Breast epithelium (tissue), 4 donors: ENCODE measurements around the gene PEX11G. TPM values are rescaled to one million over a fixed set of nuclear protein-coding genes. Genes with fewer than 3 reads are reported as not detected.
"Not testable (repeated sequence)": the region's sequence is repeated elsewhere in the genome, so short reads cannot be mapped to it uniquely, and the experiment has no call there.

Experiments used
- DNase-seq, 2 donors: peaks; one replicate each; pipeline ENCODE4 v3.0.0-alpha.2; 2019; ENCODE audit warnings: low spot score in 2 of 2
- H3K27ac ChIP-seq, 2 donors: fragments of 200-600 bp; sonication (generic) in 1 of 2; one replicate each; pipeline ENCODE4 v1.5.1; 2016 to 2019; ENCODE audit warnings: mild to moderate bottlenecking in 1 of 2
- H3K27me3 ChIP-seq, 2 donors: fragments of 200-600 bp; sonication (generic) in 1 of 2; one replicate each; pipeline versions ENCODE4 v1.5.1 to v1.6.0; 2017 to 2019; ENCODE audit warnings: control low read depth in 1 of 2, mild to moderate bottlenecking in 1 of 2
- H3K36me3 ChIP-seq: fragments of 200-600 bp; one replicate; pipeline ENCODE4 v1.5.1; 2019
- H3K4me1 ChIP-seq, 2 donors: fragments of 200-600 bp; sonication (generic); one replicate each; pipeline ENCODE4 v1.5.1; 2016 to 2019; ENCODE audit warnings: control low read depth in 1 of 2
- H3K4me3 ChIP-seq, 3 donors: fragments of 200-600 bp; sonication (generic); 1 replicate in 2 of 3; 2 replicates in 1 of 3; pipeline ENCODE4 v1.5.1; 2016 to 2019; ENCODE audit warnings: mild to moderate bottlenecking in 3 of 3, moderate library complexity in 2 of 3
- H3K9me3 ChIP-seq, 2 donors: fragments of 200-600 bp; sonication (generic) in 1 of 2; one replicate each; pipeline ENCODE4 v1.5.1; 2016 to 2019; ENCODE audit warnings: control low read depth in 1 of 2
- CTCF ChIP-seq, 3 donors: fragments of 450-650 bp; IDR thresholded peaks; one replicate each; pipeline ENCODE4 v1.5.1; 2016 to 2017; ENCODE audit warnings: antibody characterized with exemption in 3 of 3, mild to moderate bottlenecking in 3 of 3, moderate library complexity in 3 of 3
- POLR2A ChIP-seq: fragments of 450-650 bp; IDR thresholded peaks from one replicate; pipeline ENCODE4 v1.6.1; 2016; ENCODE audit warnings: antibody characterized with exemption, mild to moderate bottlenecking, moderate library complexity
- POLR2AphosphoS5 ChIP-seq, 3 donors: sonication (generic); formaldehyde crosslinking; IDR thresholded peaks; one replicate each; pipeline ENCODE4 v1.6.1; 2017; ENCODE audit warnings: antibody characterized with exemption in 3 of 3
- intact Hi-C: fragments of 100-400 bp; cut with DNase I; formaldehyde crosslinking; loops from one replicate; pipeline ENCODE4 v1.15.1; 2023; ENCODE audit warnings: low total_unique reads
- total RNA-seq, 3 donors: library from RNA; depleted of rRNA; stranded (reverse); fragments of >200 nt; gene quantifications; one replicate each; pipeline ENCODE4 v1.1.0, GENCODE V29; 2016

The PEX11G gene
- total RNA-seq, 3 donors from 2014 or later = 5.4 to 9.8 (median 7.2) TPM

- no peaks in the 10 kb centered on the region for H3K9me3 ChIP-seq
- no peak overlapping the region for H3K4me3 ChIP-seq
- no peak overlapping the region for H3K27ac ChIP-seq
- DNase-seq = no peak
- no peaks in the 10 kb centered on the region for H3K4me1 ChIP-seq
- intact Hi-C loops = no loop called here
- TF ChIP-seq POLR2AphosphoS5 (IDR thresholded peaks at IDR 0.05) (no peak), POLR2A (no peak), CTCF (IDR thresholded peaks at IDR 0.05) (no peak)
- H3K36me3 ChIP-seq = no peaks in the 10 kb centered on the region
- no peaks in the 10 kb centered on the region for H3K27me3 ChIP-seq
Measured at GRCh38 chr19:7442423-7442822, 46.4 kb downstream of the PEX11G start.

GRCh38 chr19:7441468-7442146, 47.2 kb downstream of the PEX11G start:
- Histone ChIP-seq H3K4me3 (no peak overlapping the region), H3K27ac (no peak overlapping the region), H3K4me1 (no peaks in the 10 kb centered on the region), H3K9me3 (no peaks in the 10 kb centered on the region), H3K27me3 (no peaks in the 10 kb centered on the region), H3K36me3 (no peaks in the 10 kb centered on the region)
- no peak for TF ChIP-seq POLR2AphosphoS5 (IDR thresholded peaks at IDR 0.05)
- no peak for TF ChIP-seq CTCF (IDR thresholded peaks at IDR 0.05)
- no peak for TF ChIP-seq POLR2A
- DNase-seq = no peak
- intact Hi-C loops = no loop called here

GRCh38 chr19:7440188-7440975, 48.5 kb downstream of the PEX11G start:
- Histone ChIP-seq H3K27me3 (no peaks in the 10 kb centered on the region), H3K36me3 (no peaks in the 10 kb centered on the region), H3K9me3 (no peaks in the 10 kb centered on the region), H3K4me3 (no peak overlapping the region), H3K27ac (no peak overlapping the region), H3K4me1 (no peaks in the 10 kb centered on the region)
- intact Hi-C loops = no loop called here
- DNase-seq = no peak
- TF ChIP-seq POLR2AphosphoS5 (IDR thresholded peaks at IDR 0.05) = no peak
- no peak for TF ChIP-seq CTCF (IDR thresholded peaks at IDR 0.05)
- TF ChIP-seq POLR2A = no peak

- H3K4me1 ChIP-seq = no peaks in the 10 kb centered on the region
- H3K4me3 ChIP-seq = no peak overlapping the region
- no peaks in the 10 kb centered on the region for H3K36me3 ChIP-seq
- no peak for DNase-seq
- no peak for TF ChIP-seq POLR2A
- TF ChIP-seq CTCF (IDR thresholded peaks at IDR 0.05) = no peak
- no peak for TF ChIP-seq POLR2AphosphoS5 (IDR thresholded peaks at IDR 0.05)
- intact Hi-C loops = loop anchor here (1.0 kb wide), 1 partner anchor 9 kb away; no protein-coding TSS in a partner anchor
- H3K9me3 ChIP-seq = no peaks in the 10 kb centered on the region
- no peaks in the 10 kb centered on the region for H3K27me3 ChIP-seq
- H3K27ac ChIP-seq = no peak overlapping the region
Measured at GRCh38 chr19:7435586-7435985, 53.2 kb downstream of the PEX11G start.

- TF ChIP-seq POLR2AphosphoS5 (IDR thresholded peaks at IDR 0.05) (no peak), CTCF (IDR thresholded peaks at IDR 0.05) (no peak), POLR2A (no peak)
- Histone ChIP-seq H3K4me3 (no peak overlapping the region), H3K36me3 (no peaks in the 10 kb centered on the region), H3K27me3 (no peaks in the 10 kb centered on the region), H3K9me3 (no peaks in the 10 kb centered on the region), H3K27ac (no peak overlapping the region), H3K4me1 (no peaks in the 10 kb centered on the region)
- DNase-seq = no peak
- intact Hi-C loops = no loop called here
Measured at GRCh38 chr19:7434391-7434790, 54.4 kb downstream of the PEX11G start.

GRCh38 chr19:7433456-7433855, 55.4 kb downstream of the PEX11G start:
- H3K4me3 ChIP-seq, H3K27ac ChIP-seq, H3K27me3 ChIP-seq, H3K36me3 ChIP-seq, H3K4me1 ChIP-seq, H3K9me3 ChIP-seq, DNase-seq, intact Hi-C loops: not testable (repeated sequence)
